ENCODE measurements around the gene PREB. TPM values are rescaled to one million over a fixed set of nuclear protein-coding genes. Genes with fewer than 3 reads are reported as not detected.

The PREB gene
- total RNA-seq, 1 donor from 2014 or later = 37.7 TPM

- no peak overlapping the region for H3K4me3 ChIP-seq
- intact Hi-C loops (cut with DNase I) = no loop called here
- no peak for DNase-seq
Measured at GRCh38 chr2:27094353-27094984, 40.0 kb downstream of the PREB start.

GRCh38 chr2:27093430-27094352, 40.7 kb downstream of the PREB start:
- ATAC-seq (no peak), DNase-seq (no peak)
- intact Hi-C loops (cut with DNase I) = no loop called here
- TF ChIP-seq CTCF (IDR thresholded peaks at IDR 0.05) = no peak
- H3K4me1 ChIP-seq = peaks cover 16% of the 10 kb centered on the region
- no peaks in the 10 kb centered on the region for H3K36me3 ChIP-seq
- no peak overlapping the region for H3K27ac ChIP-seq
- H3K4me3 ChIP-seq = no peak overlapping the region
- no peaks in the 10 kb centered on the region for H3K9me3 ChIP-seq
- no peaks in the 10 kb centered on the region for H3K27me3 ChIP-seq (ENCODE audit: low read depth)

More at GRCh38 chr2:27094353-27094984, 40.0 kb downstream of the PREB start:
- Histone ChIP-seq H3K36me3 (no peaks in the 10 kb centered on the region), H3K4me1 (peaks cover 16% of the 10 kb centered on the region), H3K9me3 (no peaks in the 10 kb centered on the region), H3K27me3 (ENCODE audit: low read depth) (no peaks in the 10 kb centered on the region), H3K27ac (no peak overlapping the region)
- TF ChIP-seq CTCF (IDR thresholded peaks at IDR 0.05) = no peak
- no peak for ATAC-seq

- Histone ChIP-seq H3K4me1 (peaks cover 16% of the 10 kb centered on the region), H3K4me3 (no peak overlapping the region), H3K27me3 (ENCODE audit: low read depth) (no peaks in the 10 kb centered on the region), H3K27ac (no peak overlapping the region), H3K9me3 (no peaks in the 10 kb centered on the region), H3K36me3 (no peaks in the 10 kb centered on the region)
- DNase-seq (no peak), ATAC-seq (no peak)
- intact Hi-C loops (cut with DNase I) = no loop called here
- no peak for TF ChIP-seq CTCF (IDR thresholded peaks at IDR 0.05)
Measured at GRCh38 chr2:27092696-27093429, 41.6 kb downstream of the PREB start.

GRCh38 chr2:27091746-27092695, 42.4 kb downstream of the PREB start:
- DNase-seq (no peak), ATAC-seq (no peak)
- intact Hi-C loops (cut with DNase I) = no loop called here
- no peak for TF ChIP-seq CTCF (IDR thresholded peaks at IDR 0.05)
- Histone ChIP-seq H3K4me3 (no peak overlapping the region), H3K4me1 (peaks cover 21% of the 10 kb centered on the region), H3K9me3 (no peaks in the 10 kb centered on the region), H3K27me3 (ENCODE audit: low read depth) (no peaks in the 10 kb centered on the region), H3K27ac (no peak overlapping the region), H3K36me3 (no peaks in the 10 kb centered on the region)
